MM.1S (cell line): ENCODE results near the gene HSD3B2.

ENCODE experiments used
- CTCF ChIP-seq: fragments of 300-600 bp; sonication (generic); IDR thresholded peaks from 2 replicates; pipeline ENCODE4 v1.5.1; 2016; ENCODE audit warnings: antibody characterized with exemption, low read length, mixed read lengths
- EZH2 ChIP-seq: fragments of 300-600 bp; sonication (generic); optimal IDR thresholded peaks from 2 replicates; pipeline ENCODE3; 2017; ENCODE audit warnings: low read depth, mild to moderate bottlenecking, antibody characterized with exemption, low read length, mixed read lengths
- EZH2phosphoT487 ChIP-seq: fragments of 300-600 bp; sonication (generic); IDR thresholded peaks from 2 replicates; pipeline ENCODE4 v1.6.1; 2018; ENCODE audit warnings: antibody characterized with exemption, low read length

- TF ChIP-seq CTCF (no peak), EZH2phosphoT487 (no peak), EZH2 (no peak)
Measured at GRCh38 chr1:119447344-119448126, 32.6 kb downstream of the HSD3B2 start.
